HG02798 (cell line): ENCODE measurements around the gene ITIH3.

ENCODE experiments used
- ATAC-seq: cut with Tn5 transposase; IDR thresholded peaks from one replicate; pipeline ENCODE4 v1.9.1; 2021; ENCODE audit warnings: mild to moderate bottlenecking; ENCODE audit not compliant: unreplicated experiment, poor library complexity

ITIH3 gene

GRCh38 chr3:52841211-52841980, 46.8 kb downstream of the ITIH3 start:
- no peak for ATAC-seq

- no peak for ATAC-seq
Observed at GRCh38 chr3:52841981-52842340, 47.4 kb downstream of the ITIH3 start.

GRCh38 chr3:52842424-52842823, 47.8 kb downstream of the ITIH3 start:
- ATAC-seq = no peak

DNA sequence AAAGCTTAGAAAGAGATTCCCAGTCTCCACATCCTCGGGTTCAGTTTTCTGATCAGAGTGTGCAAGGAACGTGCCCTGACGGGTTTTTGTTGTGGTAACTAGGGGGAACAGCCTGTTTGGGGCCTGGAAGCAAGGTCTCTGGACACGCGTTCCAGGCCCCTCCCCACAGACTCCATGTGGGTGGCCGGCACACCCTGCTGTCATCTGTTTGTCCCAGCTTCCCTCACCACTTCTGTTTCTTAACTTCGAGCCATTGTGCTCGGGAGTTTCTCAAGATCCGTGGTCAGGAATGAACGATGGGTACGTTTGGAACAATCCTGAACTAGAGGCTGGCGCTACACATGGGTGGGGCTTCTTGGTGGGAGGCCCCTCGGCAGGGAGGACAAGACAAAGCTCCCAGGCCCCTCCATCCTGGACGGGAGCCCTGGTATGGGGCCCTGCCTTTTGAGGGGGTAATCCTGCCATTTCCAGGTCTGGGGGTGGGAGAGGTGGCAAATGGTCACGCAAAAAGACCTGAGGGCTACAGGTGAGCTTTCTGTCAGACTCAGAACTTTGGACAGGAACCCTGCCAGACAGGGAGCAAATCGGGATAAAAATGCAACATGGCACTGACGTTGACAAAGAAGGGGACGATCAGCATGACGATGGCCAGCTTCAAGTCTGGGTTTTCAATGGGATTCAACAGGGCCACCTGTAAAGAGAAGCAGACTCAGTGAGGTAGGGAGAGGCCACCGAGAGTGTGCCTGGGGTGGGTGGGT, 48.7 kb downstream of the ITIH3 start:
- no peak for ATAC-seq

DNA sequence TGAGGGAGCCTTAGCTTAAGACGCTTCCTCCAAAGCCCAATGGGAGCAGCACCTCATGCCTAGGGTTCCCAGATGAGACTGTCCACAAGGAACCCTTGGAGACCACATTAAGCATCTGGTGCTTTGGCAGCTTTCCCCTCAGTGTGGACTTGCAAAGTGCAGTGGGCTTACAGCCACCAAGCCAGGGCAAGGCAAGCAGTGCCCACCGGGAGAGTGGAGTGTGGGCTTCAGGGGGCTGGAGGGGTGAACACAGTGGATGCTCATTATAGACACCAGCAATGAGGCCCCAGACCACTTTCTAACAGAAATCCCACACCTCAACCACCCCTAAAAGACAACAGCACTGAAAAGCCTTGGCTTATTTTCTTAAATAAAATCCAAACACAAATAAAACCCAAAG, 49.3 kb downstream of the ITIH3 start:
- ATAC-seq = no peak

GRCh38 chr3:52844290-52844975, 49.8 kb downstream of the ITIH3 start:
- no peak for ATAC-seq

DNA sequence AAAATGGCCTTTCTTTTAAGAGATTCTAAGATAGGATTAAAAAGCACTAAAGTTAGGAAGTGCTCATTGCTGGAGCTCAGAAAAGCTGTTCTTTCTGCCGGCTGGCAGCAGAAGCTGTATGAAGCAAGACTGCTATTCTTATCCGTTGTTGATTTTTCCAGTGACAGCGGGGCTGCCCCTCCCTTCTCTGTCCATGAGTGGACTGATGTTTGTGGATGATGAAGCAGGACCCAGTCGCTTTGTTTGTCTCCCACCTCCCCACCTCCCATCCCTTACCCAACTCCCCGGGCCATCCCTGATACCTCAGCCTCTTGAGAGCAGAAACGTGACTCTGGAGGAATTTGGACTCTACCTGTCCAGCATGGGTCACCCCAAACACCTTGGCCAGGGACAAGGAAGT, 50.6 kb downstream of the ITIH3 start:
- no peak for ATAC-seq

DNA sequence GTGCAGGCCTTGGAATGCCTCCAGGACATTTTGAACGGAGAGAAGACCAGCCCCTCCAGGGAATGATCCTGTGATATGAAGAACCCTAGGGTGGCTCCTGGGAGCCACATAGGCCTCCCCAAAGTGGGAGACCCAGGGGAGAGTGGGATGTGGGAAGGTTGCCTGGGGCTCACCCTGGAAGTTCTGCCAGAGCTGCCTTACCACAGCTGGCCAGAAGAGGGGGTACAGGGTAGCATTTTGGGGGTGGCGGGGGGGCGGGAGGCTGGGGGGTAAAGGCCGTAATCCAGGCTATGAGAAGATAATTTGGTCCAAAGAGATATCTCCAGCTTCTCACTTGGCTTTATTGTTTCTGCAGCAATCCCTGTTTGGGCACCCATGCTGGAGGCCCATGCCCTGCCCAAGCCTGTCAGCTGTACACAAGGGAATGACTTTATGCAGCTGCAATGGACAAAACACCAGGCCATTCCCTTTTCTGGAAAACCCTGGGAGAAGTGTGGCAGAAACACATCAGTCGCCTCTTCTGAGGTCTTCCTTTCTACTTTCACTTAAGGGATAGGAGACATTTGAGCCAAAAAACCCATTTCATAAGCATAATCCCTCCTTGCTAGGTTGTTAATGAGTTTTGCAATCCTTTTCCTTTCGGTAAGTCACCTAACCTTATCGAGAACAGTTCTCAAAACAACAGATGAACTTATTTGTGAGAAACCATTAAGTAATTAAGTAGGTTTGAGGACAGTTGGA, 51.3 kb downstream of the ITIH3 start:
- ATAC-seq = no peak

DNA sequence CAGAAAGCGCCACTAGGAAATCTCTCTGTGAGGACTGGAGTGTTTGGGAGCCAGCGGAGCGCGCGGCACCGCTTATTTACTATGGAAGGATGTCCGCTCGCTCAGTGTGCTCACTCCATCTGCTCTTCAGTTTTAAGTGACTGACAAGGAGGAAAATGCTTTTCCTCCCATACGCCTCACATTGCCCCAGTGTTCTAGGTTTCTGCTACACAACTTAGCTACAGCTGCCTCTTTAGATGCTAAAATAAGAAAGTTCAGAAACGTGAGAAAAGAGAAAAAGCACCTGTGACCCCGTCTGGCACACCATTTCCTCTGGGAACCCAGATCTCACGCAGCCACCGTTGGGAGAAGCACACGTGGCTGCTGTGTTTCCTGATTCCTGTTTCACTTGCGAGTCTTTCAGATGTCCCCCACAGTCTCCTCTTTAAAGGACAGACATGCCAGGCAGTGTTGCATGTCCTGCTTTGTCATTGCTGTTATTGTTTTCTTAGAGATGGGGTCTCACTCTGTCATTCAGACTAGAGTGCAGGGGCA, 51.9 kb downstream of the ITIH3 start:
- no peak for ATAC-seq

DNA sequence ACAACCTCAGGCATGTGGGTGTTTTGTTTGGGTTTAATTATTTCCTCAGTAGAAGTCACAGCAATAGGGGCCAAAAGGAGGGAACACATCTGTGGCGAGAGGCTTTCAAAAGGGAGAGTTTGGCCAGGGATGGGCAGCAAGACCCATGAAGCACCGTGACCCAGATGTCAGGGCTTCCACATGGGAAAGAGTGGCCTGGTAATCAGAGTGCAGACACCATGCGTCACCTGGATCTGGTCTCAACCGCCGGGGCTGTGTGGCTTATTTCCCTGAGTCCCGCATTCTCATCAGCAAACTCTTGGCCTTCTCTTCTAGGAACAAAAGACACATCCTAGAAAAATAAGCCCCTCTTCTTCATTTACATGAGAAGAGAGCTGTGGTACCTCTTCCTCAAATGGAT, 52.6 kb downstream of the ITIH3 start:
- ATAC-seq = no peak

- no peak for ATAC-seq
Observed at GRCh38 chr3:52847726-52848125, 53.1 kb downstream of the ITIH3 start.

DNA sequence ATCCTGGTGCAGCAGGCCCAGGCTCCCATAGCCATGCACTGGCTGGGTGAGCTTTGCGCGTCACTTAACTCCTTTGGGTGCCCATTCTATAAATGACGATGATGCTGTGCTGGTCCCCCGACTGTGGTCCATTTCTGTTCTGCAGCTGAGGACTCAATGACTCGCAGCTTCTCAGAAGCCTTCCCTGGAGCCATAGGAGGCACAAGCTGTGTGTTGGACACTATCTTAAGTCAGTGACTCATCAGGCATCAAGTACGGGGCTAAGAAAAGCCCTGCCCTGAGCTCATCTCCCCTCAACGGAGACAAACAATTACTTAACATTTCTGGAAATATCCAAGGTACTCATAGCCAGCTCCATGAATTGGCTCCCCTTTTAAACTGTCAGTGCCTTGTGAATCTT, 54.0 kb downstream of the ITIH3 start:
- ATAC-seq = no peak

DNA sequence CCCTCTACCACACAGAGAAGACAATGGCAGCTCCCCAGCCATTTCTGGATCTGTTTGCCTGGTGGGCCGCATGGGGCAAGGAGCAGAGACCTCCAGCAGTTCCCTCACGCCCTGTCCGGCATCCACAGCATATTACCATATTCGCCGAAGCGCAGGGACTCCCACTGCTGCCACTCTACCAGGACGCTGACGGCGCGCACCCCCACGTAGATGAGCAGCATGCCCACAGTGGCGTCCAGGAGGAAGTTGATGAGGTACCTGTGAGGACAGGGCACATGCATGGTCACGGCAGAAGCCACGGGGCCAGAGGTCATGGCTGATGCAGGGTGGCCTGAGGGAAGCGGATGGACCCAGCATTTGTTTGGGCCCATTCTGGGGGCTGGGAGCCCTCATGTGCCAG, 55.1 kb downstream of the ITIH3 start:
- no peak for ATAC-seq

GRCh38 chr3:52851348-52851747, 56.8 kb downstream of the ITIH3 start:
- ATAC-seq = no peak

GRCh38 chr3:52852419-52852818, 57.8 kb downstream of the ITIH3 start:
- no peak for ATAC-seq

GRCh38 chr3:52854013-52854412, 59.4 kb downstream of the ITIH3 start:
- ATAC-seq = no peak

- ATAC-seq = no peak
Observed at GRCh38 chr3:52856666-52857065, 62.1 kb downstream of the ITIH3 start.

DNA sequence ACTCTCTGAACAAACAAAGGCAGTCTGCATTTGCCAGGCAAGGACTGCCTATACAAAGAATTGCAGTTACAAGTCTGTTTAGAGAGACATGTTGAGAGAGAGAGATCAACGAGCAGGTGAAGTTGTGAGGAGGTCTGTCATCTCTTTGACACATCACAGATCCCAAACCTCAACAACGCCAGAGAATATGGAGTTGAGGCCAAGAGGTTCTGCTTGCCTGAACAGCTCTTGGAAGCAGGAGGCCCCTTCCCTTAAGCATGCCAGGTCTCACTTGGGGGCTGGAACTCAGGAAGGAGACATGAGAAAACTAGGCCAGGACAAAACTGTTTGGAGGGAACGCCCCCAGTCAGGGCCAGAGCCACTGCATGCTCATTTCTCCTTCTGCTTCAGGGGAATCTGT, 62.5 kb downstream of the ITIH3 start:
- ATAC-seq = no peak

- ATAC-seq = no peak
Observed at GRCh38 chr3:52857864-52858263, 63.3 kb downstream of the ITIH3 start.
